Globus pallidus (tissue), 1 donor: ENCODE data around the gene KDM5B.

Source experiments
- DNase-seq: peaks from one replicate; pipeline ENCODE4 v3.0.0-alpha.2; 2015; ENCODE audit warnings: low spot score

Gene KDM5B

GRCh38 chr1:202711949-202712635 lies 96.1 kb downstream of the KDM5B start:
- DNase-seq: no peak

GRCh38 chr1:202710070-202711045 lies 97.9 kb downstream of the KDM5B start, which contains the start of gene SYT2:
Gene SYT2, minus strand, starts transcription at chr1:202710454. Its CDS starts 104,682 bp downstream, at chr1:202605772.
- DNase-seq: no peak

GRCh38 chr1:202709276-202710041 lies 98.8 kb downstream of the KDM5B start:
- DNase-seq: no peak

- no peak for DNase-seq
Measured at GRCh38 chr1:202708456-202709275, 99.6 kb downstream of the KDM5B start.

GRCh38 chr1:202706851-202707250 lies 101.4 kb downstream of the KDM5B start:
- DNase-seq: no peak

GRCh38 chr1:202704601-202705000 lies 103.6 kb downstream of the KDM5B start:
- DNase-seq: no peak

GRCh38 chr1:202703191-202703590 lies 105.0 kb downstream of the KDM5B start:
- no peak for DNase-seq

GRCh38 chr1:202702088-202702487 lies 106.1 kb downstream of the KDM5B start:
- no peak for DNase-seq

GRCh38 chr1:202701200-202701599 lies 107.0 kb downstream of the KDM5B start:
- DNase-seq: no peak

GRCh38 chr1:202700061-202700460 lies 108.2 kb downstream of the KDM5B start:
- no peak for DNase-seq

- DNase-seq: no peak
Measured at GRCh38 chr1:202698276-202698675, 109.9 kb downstream of the KDM5B start.

GRCh38 chr1:202697038-202697437 lies 111.2 kb downstream of the KDM5B start:
- DNase-seq: no peak

GRCh38 chr1:202694314-202694713 lies 113.9 kb downstream of the KDM5B start:
- no peak for DNase-seq

- peak; percentile 49 for DNase-seq
Measured at GRCh38 chr1:202692959-202693555, 115.2 kb downstream of the KDM5B start.

GRCh38 chr1:202691816-202692215 lies 116.4 kb downstream of the KDM5B start:
- no peak for DNase-seq

GRCh38 chr1:202689493-202690342 lies 118.5 kb downstream of the KDM5B start:
- no peak for DNase-seq

GRCh38 chr1:202689082-202689481 lies 119.1 kb downstream of the KDM5B start:
- DNase-seq: no peak

GRCh38 chr1:202688401-202688800 lies 119.8 kb downstream of the KDM5B start:
- DNase-seq: no peak

GRCh38 chr1:202687798-202688197 lies 120.4 kb downstream of the KDM5B start:
- DNase-seq: no peak

- no peak for DNase-seq
Measured at GRCh38 chr1:202687370-202687769, 120.9 kb downstream of the KDM5B start.
